H4 (cell line): ENCODE data around the gene DNAJC9. TPM values are rescaled to one million over a fixed set of nuclear protein-coding genes. Genes with fewer than 3 reads are reported as not detected.

ENCODE experiments used
- total RNA-seq: library from RNA; depleted of rRNA; stranded (reverse); fragments of >200 nt; shearing (Covaris generic); gene quantifications from 2 replicates; pipeline ENCODE4 v1.2.3, GENCODE V29; 2014; rRNA removed

The DNAJC9 gene
- total RNA-seq, 1 experiment from 2014 or later = 80.1 TPM

Other genes starting within 250 kb of the DNAJC9 start
- 105 and 109 TPM in 2 replicates for gene P4HA1, start 150.4 kb downstream of the DNAJC9 start, total RNA-seq
- 1.1 and 2.0 TPM in 2 replicates for gene NUDT13, start 136.8 kb downstream of the DNAJC9 start, total RNA-seq
- 41.1 and 49.9 TPM in 2 replicates for gene ECD, start 79.2 kb downstream of the DNAJC9 start, total RNA-seq
- 6.8 and 11.6 TPM in 2 replicates for gene FAM149B1, start 79.1 kb downstream of the DNAJC9 start, total RNA-seq
- gene MRPS16, start 5.4 kb upstream of the DNAJC9 start, total RNA-seq = 57.6 and 71.6 TPM in 2 replicates
- gene CFAP70, start 111.6 kb upstream of the DNAJC9 start, total RNA-seq = 0.18 and 0.54 TPM in 2 replicates
- gene ANXA7, start 166.8 kb upstream of the DNAJC9 start, total RNA-seq = 139 and 143 TPM in 2 replicates
- 0.12 TPM in 1 of 2 replicates, not detected in the other for gene MSS51, start 186.3 kb upstream of the DNAJC9 start, total RNA-seq
- 11.3 and 13.4 TPM in 2 replicates for gene PPP3CB, start 248.8 kb upstream of the DNAJC9 start, total RNA-seq